ENCODE measurements around the gene ACTR1A.

Gene ACTR1A

DNA sequence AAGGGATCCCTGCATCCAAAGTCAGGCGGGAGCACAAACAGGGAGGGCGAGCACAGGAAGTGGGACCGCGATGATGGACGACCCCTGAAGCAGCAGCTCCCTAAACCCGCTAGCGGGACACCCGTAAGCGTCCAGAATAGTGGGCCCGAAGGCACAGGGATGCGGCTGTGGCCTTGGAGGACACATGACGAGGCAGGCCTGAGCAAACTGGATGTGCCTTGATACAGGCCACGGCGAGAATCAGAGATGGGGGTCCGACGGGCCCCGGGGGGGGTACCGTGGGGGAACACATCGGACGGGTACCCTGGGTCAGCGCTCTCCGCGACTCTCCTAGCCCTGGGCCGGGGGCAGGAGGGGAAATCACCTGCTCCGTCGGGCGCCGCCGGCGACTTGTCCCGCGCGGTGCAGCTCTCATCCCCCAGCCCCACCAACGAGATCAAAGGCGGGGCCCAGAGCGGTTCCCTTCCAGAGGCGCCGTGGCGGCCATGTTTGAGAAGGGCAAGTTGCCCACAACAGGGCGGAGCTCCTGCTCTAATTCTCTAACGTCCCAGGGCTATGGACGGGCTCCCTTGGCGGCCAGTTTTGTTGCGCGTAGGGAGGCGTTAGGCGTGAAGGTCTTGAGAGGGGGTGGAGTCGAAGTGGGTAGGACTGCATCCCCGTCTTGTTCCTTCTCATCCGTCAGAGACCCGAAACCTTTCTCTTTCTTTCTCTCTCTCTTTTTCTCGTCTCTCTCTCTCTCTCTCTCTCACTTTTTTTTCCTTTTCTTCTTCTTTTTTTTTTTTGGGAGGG is 70.2 kb downstream of the ACTR1A start, which contains the start of gene CUEDC2:
TSS of gene CUEDC2 (minus strand) at position 413 of the 789 bp plus-strand sequence. CDS start 7,386 bp downstream, outside the sequence.
- TF ChIP-seq, protein P1, sequence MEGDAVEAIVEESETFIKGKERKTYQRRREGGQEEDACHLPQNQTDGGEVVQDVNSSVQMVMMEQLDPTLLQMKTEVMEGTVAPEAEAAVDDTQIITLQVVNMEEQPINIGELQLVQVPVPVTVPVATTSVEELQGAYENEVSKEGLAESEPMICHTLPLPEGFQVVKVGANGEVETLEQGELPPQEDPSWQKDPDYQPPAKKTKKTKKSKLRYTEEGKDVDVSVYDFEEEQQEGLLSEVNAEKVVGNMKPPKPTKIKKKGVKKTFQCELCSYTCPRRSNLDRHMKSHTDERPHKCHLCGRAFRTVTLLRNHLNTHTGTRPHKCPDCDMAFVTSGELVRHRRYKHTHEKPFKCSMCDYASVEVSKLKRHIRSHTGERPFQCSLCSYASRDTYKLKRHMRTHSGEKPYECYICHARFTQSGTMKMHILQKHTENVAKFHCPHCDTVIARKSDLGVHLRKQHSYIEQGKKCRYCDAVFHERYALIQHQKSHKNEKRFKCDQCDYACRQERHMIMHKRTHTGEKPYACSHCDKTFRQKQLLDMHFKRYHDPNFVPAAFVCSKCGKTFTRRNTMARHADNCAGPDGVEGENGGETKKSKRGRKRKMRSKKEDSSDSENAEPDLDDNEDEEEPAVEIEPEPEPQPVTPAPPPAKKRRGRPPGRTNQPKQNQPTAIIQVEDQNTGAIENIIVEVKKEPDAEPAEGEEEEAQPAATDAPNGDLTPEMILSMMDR (IDR thresholded peaks at IDR 0.05; ENCODE audit: extremely low read depth, missing control alignments), result no peak
- DNase-seq (ENCODE audit: low spot score), result peak; percentile 91

DNA sequence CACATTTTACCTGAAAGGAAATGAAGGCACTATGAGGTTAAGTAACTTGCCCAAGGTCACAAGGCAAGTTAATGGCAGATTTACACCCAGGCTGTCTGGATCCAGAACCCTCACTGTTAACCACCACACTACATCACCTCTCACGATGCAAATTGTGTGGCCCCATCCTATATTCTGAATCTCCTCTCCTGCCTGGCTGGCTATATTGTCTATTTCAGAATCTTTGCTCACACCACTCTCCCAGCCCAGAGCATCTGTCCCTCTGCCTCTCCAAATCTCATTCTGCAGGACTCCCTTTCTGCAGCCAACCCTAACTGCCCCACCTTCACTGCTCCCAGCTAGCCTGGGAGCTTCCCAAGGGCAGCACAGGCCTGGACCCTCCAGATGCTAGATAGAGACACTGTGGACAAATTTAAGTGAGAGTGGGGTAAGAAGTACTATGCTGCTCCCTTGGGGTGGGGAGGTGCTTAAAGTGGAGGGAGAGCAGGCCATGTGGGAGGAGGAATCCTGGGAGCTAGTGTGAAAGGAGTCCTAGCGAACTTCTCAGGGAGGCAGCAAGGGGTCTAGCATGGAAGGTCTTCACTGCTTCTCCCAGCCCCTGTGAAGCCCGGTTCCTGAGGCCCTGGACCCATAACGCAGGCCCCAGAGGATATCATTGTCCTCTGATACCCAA is 70.9 kb downstream of the ACTR1A start:
- TF ChIP-seq, protein P1 (IDR thresholded peaks at IDR 0.05; ENCODE audit: extremely low read depth, missing control alignments), result no peak
- no peak for DNase-seq (ENCODE audit: low spot score)

DNA sequence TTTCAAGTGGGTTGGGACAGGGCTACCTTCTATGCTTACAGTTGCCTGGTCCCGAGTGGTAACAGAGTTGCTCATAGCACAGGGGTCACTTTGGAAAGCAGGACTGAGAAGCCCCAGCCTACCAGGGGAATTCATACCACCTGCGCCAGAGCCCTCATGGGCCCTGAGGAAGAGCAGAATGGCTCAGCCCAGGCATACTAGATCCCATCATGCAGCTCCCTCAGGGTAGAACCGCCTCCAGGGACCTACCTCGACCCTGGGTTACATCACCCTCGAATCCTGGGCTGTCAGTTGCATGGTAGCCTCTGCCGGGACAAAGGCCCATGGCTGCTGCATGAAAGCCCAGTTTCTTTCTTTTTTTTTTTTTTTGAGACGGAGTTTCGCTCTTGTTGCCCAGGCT is 73.0 kb downstream of the ACTR1A start:
- TF ChIP-seq, protein P1 (IDR thresholded peaks at IDR 0.05; ENCODE audit: extremely low read depth, missing control alignments), result no peak

More for the DNA sequence above, 73.0 kb downstream of the ACTR1A start:
- DNase-seq (ENCODE audit: low spot score), result no peak
